Measurements from ENCODE around the gene SLC22A17. TPM values are rescaled to one million over a fixed set of nuclear protein-coding genes. Genes with fewer than 3 reads are reported as not detected.

SLC22A17 gene
- total and polyA plus RNA-seq, 2 of the 4 experiments (the other 2 are of a cell fraction), result 6.6 to 36.0 TPM

GRCh38 chr14:23354990-23355389 lies 2.3 kb upstream of the SLC22A17 start:
- ChIA-PET CTCF (no interaction called here), POLR2A (ENCODE audit: unreplicated experiment) (no interaction called here)
- H2AK9ac ChIP-seq (replicated peaks; ENCODE audit: low read depth, low read length, poor library complexity), result no peak overlapping the region
- H4K5ac ChIP-seq (ENCODE audit: low read depth, low read length), result no peak overlapping the region
- in situ Hi-C loops (cut with MboI; ENCODE audit: low sequenced_read_pairs), result no loop called here
- no peaks in the 10 kb centered on the region for H3K9me3 ChIP-seq (ENCODE audit: control insufficient read depth, insufficient read depth, low read length)
- intact Hi-C loops (cut with micrococcal nuclease), result no loop called here
- DNase-seq (no peak), ATAC-seq (ENCODE audit: low read depth) (no peak)
- H3K18ac ChIP-seq (ENCODE audit: low read depth, low read length), result no peak overlapping the region
- H2AK5ac ChIP-seq (ENCODE audit: low read depth, low read length), result no peak overlapping the region
- peaks cover 31% of the 10 kb centered on the region for H3K36me3 ChIP-seq (ENCODE audit: control insufficient read depth, insufficient read depth, low read length)
- no peak overlapping the region for H4K91ac ChIP-seq (ENCODE audit: insufficient read depth, low read depth, low read length)
- no peak overlapping the region for H3K27ac ChIP-seq (ENCODE audit: insufficient read depth, low read length)
- no peak overlapping the region for H3K4me2 ChIP-seq (ENCODE audit: low read depth, low read length)
- no peak overlapping the region for H3K9ac ChIP-seq (ENCODE audit: low read depth, low read length)
- no TSS peak for BruUV-seq (replicated peaks)
- H3K4me3 ChIP-seq (ENCODE audit: insufficient read depth, low read depth, low read length), result no peak overlapping the region
- H2BK5ac ChIP-seq (ENCODE audit: low read depth, low read length, poor library complexity, severe bottlenecking), result no peak overlapping the region
- no peak overlapping the region for H3K56ac ChIP-seq (ENCODE audit: extremely low read depth, insufficient read depth, low read length)
- peaks cover 0 to 7% of the 10 kb centered on the region in 2 experiments; a peak in 3 of 4 replicates for H3K79me1 ChIP-seq (ENCODE audit: low read depth in 1 of 2, low read length in 2 of 2)
- no peak overlapping the region for H3K14ac ChIP-seq (replicated peaks; ENCODE audit: low read depth, low read length)
- no peak overlapping the region for H3K4ac ChIP-seq (ENCODE audit: low read depth, low read length)
- dilution Hi-C loops (cut with HindIII; ENCODE audit: low sequenced_read_pairs, unreplicated experiment), result no loop called here
- no peaks in the 10 kb centered on the region; the same call in 1 of the 2 replicates for H4K20me1 ChIP-seq (ENCODE audit: insufficient read depth, low read length)
- H3K23ac ChIP-seq (ENCODE audit: low read depth, low read length), result no peak overlapping the region
- no peak overlapping the region for H2BK120ac ChIP-seq (ENCODE audit: low read depth, low read length)
- WGBS, 2 experiments (ENCODE audit: extremely low coverage in 2 of 2, insufficient read length in 1 of 2), result no CpG with 5 or more reads among the region's 6 CpGs
- H2BK15ac ChIP-seq (ENCODE audit: low read depth, low read length), result no peak overlapping the region
- H3K4me1 ChIP-seq (ENCODE audit: control insufficient read depth, insufficient read depth, low read length), result peaks cover 3% of the 10 kb centered on the region; the same call in 1 of the 2 replicates
- TF ChIP-seq CHD1 (IDR thresholded peaks at IDR 0.05; ENCODE audit: low read depth, low read length) (no peak), MXI1 (IDR thresholded peaks at IDR 0.05; ENCODE audit: borderline replicate concordance, low read depth, low read length) (no peak), NFE2L2 (IDR thresholded peaks at IDR 0.05; ENCODE audit: low read depth, low read length) (no peak), SMC3 (IDR thresholded peaks at IDR 0.05; ENCODE audit: low read depth, low read length) (no peak), BHLHE40 (IDR thresholded peaks at IDR 0.05; ENCODE audit: low read depth, low read length) (no peak), POLR2A (IDR thresholded peaks at IDR 0.05; ENCODE audit: low read depth, low read length) (no peak), RFX5 (IDR thresholded peaks at IDR 0.05; ENCODE audit: low read depth, low read length) (no peak), RCOR1 (IDR thresholded peaks at IDR 0.05; ENCODE audit: insufficient replicate concordance, low read length) (no peak), CEBPB (IDR thresholded peaks at IDR 0.05; ENCODE audit: low read depth, low read length) (no peak), RAD21 (IDR thresholded peaks at IDR 0.05; ENCODE audit: low read length) (no peak), FOS (IDR thresholded peaks at IDR 0.05; ENCODE audit: low read depth, low read length) (no peak), MAZ (IDR thresholded peaks at IDR 0.05; ENCODE audit: borderline replicate concordance, low read depth, low read length) (no peak), MAFK (IDR thresholded peaks at IDR 0.05; ENCODE audit: low read depth, low read length) (no peak), ELK1 (IDR thresholded peaks at IDR 0.05; ENCODE audit: borderline replicate concordance, low read depth, low read length) (no peak)
- TF ChIP-seq, protein P1, sequence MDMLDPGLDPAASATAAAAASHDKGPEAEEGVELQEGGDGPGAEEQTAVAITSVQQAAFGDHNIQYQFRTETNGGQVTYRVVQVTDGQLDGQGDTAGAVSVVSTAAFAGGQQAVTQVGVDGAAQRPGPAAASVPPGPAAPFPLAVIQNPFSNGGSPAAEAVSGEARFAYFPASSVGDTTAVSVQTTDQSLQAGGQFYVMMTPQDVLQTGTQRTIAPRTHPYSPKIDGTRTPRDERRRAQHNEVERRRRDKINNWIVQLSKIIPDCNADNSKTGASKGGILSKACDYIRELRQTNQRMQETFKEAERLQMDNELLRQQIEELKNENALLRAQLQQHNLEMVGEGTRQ (IDR thresholded peaks at IDR 0.05; ENCODE audit: low read depth, low read length), result no peak
- TF ChIP-seq, protein P2, sequence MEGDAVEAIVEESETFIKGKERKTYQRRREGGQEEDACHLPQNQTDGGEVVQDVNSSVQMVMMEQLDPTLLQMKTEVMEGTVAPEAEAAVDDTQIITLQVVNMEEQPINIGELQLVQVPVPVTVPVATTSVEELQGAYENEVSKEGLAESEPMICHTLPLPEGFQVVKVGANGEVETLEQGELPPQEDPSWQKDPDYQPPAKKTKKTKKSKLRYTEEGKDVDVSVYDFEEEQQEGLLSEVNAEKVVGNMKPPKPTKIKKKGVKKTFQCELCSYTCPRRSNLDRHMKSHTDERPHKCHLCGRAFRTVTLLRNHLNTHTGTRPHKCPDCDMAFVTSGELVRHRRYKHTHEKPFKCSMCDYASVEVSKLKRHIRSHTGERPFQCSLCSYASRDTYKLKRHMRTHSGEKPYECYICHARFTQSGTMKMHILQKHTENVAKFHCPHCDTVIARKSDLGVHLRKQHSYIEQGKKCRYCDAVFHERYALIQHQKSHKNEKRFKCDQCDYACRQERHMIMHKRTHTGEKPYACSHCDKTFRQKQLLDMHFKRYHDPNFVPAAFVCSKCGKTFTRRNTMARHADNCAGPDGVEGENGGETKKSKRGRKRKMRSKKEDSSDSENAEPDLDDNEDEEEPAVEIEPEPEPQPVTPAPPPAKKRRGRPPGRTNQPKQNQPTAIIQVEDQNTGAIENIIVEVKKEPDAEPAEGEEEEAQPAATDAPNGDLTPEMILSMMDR (conservative IDR thresholded peaks at IDR 0.05; ENCODE audit: low read depth, low read length), result no peak
- no peaks in the 10 kb centered on the region for H3K27me3 ChIP-seq (ENCODE audit: control insufficient read depth, insufficient read depth, low read length)
- no peak overlapping the region for H2BK20ac ChIP-seq (ENCODE audit: low read depth, low read length)
- H3K9me1 ChIP-seq (ENCODE audit: insufficient read depth, low read length), result peaks cover 6% of the 10 kb centered on the region; the same call in 1 of the 2 replicates
- H2AFZ ChIP-seq (replicated peaks; ENCODE audit: low read length, poor library complexity), result no peak overlapping the region
- H4K8ac ChIP-seq (ENCODE audit: low read depth in 2 of 2, low read length in 2 of 2), result no peak overlapping the region
